SK-MEL-5 (cell line): ENCODE results near the gene EHD1. TPM values are rescaled to one million over a fixed set of nuclear protein-coding genes. Genes with fewer than 3 reads are reported as not detected.

Experiments
- DNase-seq: peaks from one replicate; pipeline ENCODE4 v3.0.0-alpha.2; 2016; ENCODE audit warnings: low read depth, low spot score
- in situ Hi-C: cut with HindIII; loops from 2 replicates; pipeline ENCODE4 v1.10.0; 2016; ENCODE audit warnings: low sequenced_read_pairs, high pct_unique_total_duplicates, low pct_unique_long_range_greater_than_20kb
- total RNA-seq: library from RNA; depleted of rRNA; stranded (reverse); fragments of >200 nt; shearing (Covaris generic); gene quantifications from 2 replicates; pipeline ENCODE4 v1.2.3, GENCODE V29; 2014

The EHD1 gene
- total RNA-seq, 1 experiment from 2014 or later, result 9.7 TPM

DNA sequence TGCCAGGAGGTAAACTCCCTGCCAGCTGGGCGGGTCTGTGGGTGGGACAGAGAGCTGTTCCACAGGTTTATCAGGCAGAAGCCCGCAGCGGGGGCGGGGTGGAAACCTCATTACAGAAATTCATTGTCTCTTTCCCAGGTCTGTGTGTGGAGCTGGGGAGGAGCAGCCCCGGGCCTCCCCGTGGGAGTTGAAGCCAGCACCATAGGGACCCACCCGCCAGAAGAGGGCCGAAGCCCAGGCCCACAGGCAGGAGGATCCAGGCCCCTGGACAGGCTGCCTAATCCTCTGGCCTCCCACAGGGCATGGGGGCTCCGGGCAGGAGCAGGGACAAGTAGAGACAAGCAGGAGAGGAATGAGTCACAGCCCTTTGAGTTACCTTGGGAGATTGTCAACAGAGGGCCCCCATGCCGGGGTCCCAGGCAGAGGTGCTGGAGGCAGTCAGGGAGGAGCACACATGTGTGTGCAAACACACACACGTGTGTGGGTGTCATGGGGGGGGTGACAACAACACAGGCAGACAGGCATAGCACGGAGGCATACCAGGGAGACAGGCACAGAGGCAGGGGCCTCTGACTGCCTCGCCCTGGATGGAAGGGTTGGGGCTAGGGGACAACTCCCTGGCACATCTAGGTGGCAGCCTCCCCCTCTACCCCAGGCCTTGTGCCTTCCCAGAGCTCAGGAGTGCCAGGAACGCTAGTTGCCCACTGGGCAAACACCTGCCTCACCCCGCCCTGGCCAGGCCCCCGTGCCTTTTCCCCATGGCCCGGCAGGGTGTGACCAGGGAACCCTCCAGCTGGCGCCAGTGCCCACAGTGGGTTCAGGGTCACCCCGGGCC, 35.4 kb downstream of the EHD1 start:
- no peak for DNase-seq
- in situ Hi-C loops, result no loop called here

DNA sequence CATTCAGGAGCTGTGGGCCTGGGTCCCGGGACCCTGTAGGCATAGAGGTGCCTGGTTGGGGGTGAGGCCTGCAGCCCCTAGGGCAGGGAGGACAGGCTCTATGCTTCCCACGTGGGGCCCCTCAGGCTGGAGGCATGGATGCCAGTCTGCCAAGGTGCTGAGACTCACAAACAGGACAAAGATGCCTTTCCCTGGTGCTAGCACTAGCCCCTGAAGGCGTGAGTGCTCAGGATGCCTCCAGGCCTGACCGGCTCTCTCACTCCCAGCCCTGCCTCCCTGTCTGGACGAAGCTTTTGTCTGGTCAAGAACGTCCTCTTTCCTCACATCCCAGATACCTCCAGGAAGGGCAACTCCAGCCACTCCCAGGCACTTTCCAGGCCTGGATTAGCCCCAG, 36.1 kb downstream of the EHD1 start:
- in situ Hi-C loops, result no loop called here
- no peak for DNase-seq

DNA sequence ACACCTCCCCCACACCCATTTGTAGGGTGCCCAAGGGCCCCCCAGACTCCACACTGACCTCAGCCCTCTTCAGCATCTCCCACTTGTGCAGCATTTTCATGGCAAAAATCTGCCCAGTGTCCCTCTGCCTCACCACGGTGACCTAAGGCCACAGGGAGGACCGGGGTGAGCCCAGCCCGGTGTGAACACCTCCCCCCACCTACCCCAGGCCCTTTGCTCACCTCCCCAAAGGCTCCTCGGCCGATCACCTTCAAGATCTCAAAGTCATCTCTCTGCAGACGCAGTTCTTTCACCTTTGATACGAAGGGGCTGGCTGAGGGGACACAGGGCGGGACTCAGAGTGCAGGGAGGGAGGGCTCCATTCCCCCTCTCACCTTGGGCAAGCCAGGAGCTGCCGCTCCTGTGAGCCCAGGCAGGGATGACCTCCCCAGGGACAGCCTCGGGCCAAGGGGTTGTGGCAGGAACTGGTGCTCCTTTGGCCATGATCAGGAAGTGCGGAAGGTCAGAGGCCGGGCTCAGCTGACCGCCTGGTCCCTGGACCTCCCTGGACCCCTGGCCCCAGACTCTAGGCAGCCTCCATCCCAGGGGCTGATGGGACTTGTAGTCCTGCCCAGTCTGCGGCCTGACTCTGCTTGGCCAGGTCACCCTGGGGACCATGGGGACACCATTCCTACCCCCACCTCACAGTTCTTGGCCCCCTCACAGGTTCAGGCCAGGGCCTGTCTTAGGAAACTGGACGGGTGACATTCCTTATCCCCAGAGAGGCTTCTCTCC, 36.6 kb downstream of the EHD1 start:
- DNase-seq, result no peak
- in situ Hi-C loops, result no loop called here

DNA sequence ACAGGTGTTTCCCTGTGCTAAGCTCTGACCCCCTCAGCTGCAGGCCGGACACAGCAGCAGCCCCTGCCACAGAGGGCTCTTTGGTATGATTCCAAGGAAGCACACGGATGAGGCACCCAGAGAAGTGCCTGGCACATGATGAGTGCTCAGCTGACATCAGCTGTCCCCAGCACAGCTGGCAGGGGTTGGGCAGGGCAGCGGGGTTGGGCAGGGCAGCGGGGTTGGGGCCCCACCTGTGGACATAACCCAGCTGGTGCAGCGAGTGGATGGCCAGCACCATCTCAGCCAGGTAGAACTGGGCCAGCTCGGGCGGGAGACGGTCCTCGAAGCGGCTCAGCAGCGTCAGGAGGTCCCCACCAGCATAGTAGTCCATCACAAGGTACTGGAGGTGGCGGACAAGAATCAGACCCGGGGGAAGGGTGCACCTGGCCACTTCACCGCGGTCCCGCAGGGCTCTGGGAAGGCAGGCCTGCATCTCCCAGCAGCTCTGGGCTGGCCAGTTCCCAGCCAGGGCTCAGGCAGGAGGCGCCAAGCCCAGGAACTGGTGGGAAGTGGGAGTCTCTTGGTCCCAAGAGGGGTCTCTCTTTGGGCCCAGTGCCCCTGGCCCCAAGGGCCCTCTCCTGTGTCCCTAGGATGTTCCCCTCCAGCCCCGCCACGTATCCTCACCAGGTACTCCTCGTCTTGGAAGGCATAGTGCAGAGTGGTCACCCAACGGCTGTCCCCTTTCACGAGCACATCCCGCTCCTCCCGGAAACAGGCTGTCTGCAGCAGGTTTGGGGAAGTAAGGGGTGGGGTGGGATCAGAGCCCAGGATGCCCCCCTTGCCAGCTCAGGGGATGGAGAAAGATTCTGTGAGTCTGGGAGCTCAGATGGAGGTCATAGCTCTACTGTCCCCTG, 38.3 kb downstream of the EHD1 start:
- in situ Hi-C loops, result no loop called here
- DNase-seq, result no peak

DNA sequence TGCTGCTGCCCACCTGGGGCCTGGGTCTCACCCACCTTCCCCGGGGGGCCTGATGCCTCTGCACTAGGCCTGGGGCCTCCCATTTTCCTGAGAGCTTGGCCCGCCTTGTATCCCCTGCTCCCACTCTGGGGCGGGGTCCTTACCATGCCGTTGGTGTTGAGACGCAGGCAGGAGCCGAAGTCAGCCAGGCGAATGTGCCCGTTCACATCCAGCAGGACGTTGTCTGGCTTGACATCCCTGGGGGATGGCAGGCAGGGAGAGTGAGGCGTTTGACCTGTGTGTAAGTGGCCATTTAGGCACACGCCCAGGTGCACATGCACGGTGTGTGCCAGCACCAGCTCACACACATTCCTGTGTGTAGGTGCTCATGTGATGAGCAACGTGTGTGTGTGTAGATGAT, 39.1 kb downstream of the EHD1 start:
- DNase-seq, result no peak
- in situ Hi-C loops, result no loop called here

DNA sequence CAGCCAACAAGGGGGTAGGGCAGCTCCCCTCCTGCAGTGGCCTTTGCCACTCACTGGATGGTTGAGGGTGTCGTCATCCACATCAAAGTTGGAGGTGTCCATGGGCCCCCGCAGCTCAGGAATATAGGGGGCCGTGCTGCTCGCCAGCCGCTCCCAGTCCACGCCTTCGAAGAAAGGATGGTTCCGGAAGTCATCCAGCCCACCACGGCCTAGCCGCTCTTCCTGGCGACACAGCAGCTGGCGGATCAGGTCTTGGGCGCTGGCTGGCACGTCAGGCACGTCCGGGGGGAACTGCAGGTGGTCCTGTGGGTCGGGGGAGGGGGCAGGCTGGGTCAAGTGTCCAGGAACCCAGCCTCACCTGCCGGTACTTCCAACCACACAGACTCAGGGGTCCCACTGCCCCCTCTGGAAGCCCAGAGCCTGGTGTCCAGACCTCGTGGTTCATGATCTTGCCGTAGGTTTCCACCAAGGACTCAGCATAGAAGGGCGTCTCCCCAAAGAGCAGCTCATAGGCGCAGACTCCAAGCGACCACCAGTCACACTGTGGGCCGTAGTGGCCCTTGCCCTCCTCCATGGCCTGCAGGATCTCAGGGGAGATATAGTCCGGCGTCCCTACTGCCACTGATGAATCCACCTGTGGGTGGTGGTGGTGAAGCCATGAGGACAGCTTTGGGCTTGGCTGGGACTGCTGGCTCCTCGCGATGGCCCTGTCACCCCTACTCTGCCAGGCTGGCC, 39.7 kb downstream of the EHD1 start:
- in situ Hi-C loops, result no loop called here
- DNase-seq, result no peak

DNA sequence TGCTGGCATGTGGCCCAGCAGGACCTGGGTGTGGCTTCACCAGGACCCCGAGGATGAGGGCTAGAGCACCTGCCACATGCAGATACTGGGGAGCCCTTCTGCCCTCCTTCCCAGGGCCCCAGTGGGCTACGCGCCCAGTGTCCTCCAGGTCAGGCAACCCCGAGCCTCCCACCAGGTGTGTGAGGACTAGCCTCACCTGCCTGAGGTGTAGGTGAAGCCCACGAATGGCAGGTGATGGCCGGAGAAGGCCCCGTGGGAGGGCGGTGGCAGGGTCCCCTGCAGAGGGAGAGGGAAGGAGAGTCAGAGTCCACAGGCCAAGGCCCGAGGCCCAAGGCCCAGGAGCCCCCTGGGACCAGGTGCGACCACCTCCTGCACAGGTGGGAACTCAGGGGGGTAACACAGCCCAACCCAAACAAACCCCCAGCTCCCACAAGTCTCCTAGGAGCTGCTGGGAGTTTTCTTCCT, 40.5 kb downstream of the EHD1 start:
- in situ Hi-C loops, result no loop called here
- no peak for DNase-seq

DNA sequence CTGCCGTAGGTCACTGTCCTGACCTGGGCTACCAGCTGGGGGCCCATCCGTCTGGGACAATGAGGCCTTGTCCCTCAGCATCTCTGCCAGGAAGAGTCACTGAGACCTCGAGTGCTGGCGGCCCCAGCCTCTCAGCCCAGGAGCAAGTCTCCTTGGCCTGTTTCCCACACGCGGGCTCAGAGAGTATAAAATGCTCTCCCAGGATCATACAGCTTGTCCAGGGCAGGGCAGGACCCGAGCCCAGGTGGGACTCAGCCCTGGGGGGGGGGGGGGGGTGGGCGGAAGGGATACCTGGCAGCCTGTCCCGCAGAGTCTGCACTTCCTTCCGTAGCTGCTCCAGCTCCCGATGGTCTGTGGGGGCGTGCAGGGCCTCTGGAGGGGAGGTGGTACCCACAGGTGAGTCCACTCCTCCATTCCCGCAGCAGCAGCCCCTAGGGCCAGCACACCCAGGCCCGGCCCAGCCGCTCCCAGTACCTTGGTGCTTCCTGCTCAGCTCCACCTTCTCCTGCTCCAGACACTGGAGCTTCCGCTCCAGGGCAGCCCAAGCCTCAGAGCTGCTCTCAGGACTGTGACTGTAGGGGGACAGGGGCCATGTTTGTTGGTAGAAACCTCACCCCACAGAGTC, 41.9 kb downstream of the EHD1 start:
- DNase-seq, result no peak
- in situ Hi-C loops, result no loop called here

DNA sequence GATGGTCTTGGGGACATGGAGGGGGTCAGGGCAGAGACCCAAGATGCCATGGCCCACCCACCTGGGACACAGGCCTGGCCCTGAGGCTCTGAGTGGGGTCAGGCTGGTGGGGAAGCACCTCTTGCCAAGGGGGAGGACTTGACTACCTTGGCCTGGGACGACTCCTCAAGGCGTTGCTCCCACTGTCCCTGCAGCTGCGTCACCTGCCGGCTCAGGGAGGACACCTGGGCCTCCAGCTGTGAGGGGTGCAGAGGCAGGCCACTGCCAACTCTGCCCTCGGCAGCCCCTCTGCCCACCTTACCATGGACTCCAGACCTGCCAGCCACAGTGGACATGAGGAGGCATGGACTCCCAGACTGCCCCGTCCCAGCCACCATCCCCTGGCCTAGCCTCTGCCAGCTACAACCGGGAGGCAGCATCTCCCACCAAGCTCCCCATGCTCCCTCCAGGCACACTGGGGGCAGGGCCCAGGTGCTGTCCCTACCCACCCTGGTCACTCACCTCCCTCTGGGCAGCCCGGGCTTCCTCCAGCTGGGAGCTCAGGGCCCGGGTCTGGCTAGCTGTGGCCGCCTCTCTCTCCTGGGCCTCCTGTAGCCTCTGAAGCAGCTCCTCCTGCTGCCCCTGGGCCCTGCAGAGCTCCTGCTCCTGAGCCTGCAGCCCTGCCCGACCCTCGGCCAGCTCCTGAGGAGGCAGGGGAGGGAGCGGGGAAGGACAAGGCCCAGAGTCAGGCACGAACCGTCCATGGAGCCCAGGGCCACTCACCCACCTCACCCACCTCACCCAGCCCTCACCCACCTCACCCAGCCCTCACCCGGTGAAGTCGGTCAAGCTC, 42.6 kb downstream of the EHD1 start:
- no peak for DNase-seq
- in situ Hi-C loops, result no loop called here

DNA sequence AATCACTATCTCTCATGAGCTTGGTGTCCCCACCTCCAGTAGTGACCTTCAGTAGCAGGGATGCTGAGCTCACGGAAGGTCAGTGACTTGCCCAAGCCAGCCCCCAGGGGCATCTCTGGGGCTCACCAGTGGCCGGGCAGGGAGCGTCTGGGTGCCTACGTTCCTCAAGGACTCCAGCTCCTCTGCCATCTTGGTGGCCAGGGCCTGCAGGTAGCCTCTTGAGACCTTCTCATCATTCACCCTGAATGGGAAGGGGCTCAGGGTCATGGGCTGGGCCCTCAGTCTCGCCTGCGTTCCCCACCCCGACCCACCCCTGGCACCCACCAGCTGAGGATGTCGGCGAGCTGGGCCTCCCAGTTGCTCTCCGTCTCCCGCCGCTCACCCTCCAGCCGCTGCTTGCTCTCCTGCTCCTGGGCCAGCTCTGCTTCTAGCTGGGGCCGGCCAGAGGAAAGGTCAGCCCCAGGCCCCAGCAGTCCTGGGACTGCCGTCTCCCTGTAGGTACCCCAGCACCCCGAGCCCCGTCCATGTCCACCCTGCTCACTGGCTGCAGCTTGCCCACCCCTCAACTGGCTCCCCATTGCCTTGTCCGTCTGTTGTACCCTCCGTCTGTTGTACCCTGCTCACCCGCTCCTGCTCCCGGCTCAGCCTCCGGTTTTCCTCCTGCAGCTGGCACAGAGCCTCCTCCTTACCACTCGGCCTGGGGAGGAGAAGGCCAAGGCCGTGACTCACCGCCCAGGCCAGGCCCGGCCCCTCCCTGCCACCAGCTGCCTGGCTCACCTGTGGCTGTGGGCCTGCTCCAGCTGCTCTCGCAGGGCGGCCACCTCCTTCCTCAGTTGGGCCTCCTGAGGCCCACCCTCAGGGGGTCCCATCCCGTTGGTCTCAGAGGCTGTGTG, 43.5 kb downstream of the EHD1 start:
- in situ Hi-C loops, result no loop called here
- DNase-seq, result no peak

DNA sequence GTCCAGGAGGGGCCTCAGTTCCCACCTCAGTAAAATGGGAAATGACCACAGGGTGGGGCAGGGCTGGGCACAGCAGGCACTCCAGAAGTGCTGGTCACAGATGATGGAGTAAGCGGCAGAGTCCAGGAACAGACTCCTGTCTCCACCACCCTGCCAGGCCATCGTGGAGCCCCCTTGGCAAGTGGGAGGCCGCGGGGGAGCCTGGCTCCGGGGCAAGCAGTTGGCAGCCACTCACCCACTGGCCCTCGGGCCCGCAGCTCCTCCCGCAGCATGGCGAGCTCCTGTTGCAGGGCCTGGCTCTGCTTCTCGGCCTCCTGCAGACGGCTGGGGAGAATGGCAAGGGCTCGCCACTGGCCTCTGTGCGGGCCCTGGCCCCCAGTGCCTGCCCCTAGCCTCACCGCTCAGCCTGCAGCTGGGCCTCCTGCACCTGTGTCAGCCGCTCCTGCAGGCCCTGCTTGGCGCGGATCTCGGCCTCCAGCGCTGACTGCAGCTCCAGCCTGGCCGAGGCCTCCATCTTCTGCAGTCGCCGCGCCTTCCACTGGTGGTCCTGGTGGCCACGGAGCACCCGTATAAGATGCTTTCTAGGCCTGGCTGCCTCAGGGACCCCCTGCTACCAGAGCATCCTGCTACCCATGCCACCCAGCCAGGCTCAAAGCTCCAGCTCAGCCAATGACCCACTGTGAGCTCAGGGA, 44.2 kb downstream of the EHD1 start:
- in situ Hi-C loops, result no loop called here
- no peak for DNase-seq

DNA sequence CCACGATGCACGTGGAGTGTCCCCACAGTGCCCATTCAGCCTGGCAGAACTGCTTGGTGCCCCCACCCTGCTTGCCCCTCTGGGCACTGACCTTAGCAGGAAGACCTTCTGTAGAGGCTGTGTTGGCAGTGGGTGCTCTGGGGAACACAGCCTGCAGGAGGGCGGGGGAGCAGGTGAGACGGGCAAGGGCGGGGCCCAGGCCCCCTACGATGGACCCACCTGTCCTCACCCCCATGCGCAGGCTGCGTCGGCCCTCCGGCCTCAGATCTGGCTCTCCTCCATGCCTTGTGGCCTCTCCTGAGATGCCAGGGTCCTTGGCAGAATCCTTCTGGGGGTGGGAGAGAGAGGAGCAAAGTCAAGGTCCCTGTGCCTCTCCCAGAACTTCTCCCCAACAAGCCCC, 44.9 kb downstream of the EHD1 start:
- in situ Hi-C loops, result no loop called here
- DNase-seq, result no peak

DNA sequence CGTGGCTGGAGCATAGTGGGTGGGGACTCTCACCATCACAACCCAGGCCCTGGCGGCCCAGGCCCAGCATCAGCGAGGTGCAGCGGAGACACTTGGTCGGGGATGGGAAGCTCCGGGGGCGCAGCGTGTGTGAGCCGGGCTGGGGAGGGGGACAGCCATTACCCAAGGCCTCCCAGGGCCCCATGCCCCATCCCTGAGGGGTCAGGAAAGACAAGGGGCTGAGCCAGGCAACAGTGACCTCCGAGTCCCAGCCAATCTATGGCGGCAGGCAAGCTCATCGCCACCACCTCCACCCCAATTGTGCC, 45.3 kb downstream of the EHD1 start:
- in situ Hi-C loops, result no loop called here
- no peak for DNase-seq

DNA sequence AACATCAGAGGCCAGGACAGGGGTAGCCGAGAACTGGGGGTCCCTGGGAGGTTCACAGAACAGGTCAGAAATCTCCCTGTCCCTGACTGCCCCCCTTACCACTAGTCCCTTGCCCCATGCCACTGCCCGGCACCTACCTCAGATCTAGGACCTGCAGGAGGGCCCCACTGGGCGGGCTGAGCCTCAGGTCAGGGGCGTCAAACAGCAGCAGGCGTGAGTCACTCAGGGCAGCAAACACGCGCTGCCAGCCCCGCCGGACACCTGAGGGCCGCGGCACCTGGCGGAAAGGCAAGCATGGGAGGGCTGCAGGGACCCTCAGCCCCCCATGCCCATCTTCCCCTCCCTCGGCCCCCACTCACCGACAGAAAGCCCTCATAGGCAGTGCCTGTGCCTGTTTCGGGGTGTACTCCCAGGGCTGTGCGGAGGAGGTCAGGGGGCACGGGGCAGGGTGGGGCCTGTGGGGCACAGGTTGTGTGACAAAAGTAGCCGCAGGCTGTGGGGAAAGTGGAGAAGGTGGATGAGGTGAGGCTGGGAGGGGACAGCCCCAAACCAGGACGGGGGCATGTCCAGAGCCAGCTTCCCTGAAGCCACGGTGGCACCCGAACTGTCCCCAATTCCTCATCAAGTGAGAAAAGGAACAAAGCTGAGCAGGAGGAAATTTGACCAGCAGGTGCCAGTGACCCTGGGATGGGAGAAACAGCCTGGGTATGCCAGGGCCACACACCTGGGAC, 45.8 kb downstream of the EHD1 start:
- in situ Hi-C loops, result no loop called here
- DNase-seq, result no peak
